HCT116 (cell line): ENCODE data around the gene GABPB2. TPM values are rescaled to one million over a fixed set of nuclear protein-coding genes. Genes with fewer than 3 reads are reported as not detected.
A peak's percentile ranks its signal among the peaks of the same experiment; 100 is the strongest.

Experiments used
- ATAC-seq: fragments of 200-7000 bp; cut with Tn5 transposase; 2 replicates; pipeline ENCODE4 v1.9.1; 2020; ENCODE audit warnings: mild to moderate bottlenecking, moderate library complexity
- BruUV-seq: library from RNA; stranded (reverse); fragments of 400-500 nt; replicated peaks from 2 replicates; lab custom pipeline; 2021; lab: Mats Ljungman, UMichigan
- CTCF ChIA-PET: fragments of 300-600 bp; sonication (Branson Sonifier 250); formaldehyde crosslinking; loops from one replicate; lab custom pipeline; 2021; ENCODE audit warnings: antibody characterized with exemption; lab: Charles Lee
- POLR2A ChIA-PET: fragments of 300-600, 350-600 bp; sonication (Branson Sonifier 250); formaldehyde crosslinking; loops from one replicate; lab custom pipeline; 2021; ENCODE audit warnings: antibody characterized with exemption; lab: Charles Lee
- RAD21 ChIA-PET, 2 experiments: fragments of 300-600 bp; sonication (Branson Sonifier 250); formaldehyde crosslinking; loops; one replicate each; lab custom pipeline; 2023; ENCODE audit warnings: low total read pairs in 2 of 2; ENCODE audit not compliant: uncharacterized antibody in 2 of 2, unreplicated experiment in 2 of 2, low non-redundant PET in 1 of 2; lab: Charles Lee
- DNase-seq: peaks from one replicate; pipeline ENCODE4 v3.0.0-alpha.2; 2010; ENCODE audit warnings: low read depth, low spot score
- H2AFZ ChIP-seq: fragments of 200-600 bp; shearing (Covaris generic), sonication (generic); 2 replicates; pipeline ENCODE4 v1.6.1; 2017; ENCODE audit warnings: low read depth, mixed run types, mixed read lengths, antibody characterized with exemption, low read length; ENCODE audit not compliant: poor library complexity, severe bottlenecking
- H3K27ac ChIP-seq: 2 replicates; pipeline ENCODE4 v1.5.1; 2012; ENCODE audit warnings: low read depth, low read length
- H3K27me3 ChIP-seq: fragments of 200-600 bp; sonication (generic); 2 replicates; pipeline ENCODE4 v1.6.1; 2016; ENCODE audit warnings: mixed run types, low read length, mixed read lengths; ENCODE audit not compliant: insufficient read depth
- H3K36me3 ChIP-seq, 2 experiments: fragments of 200-500 bp in 1 of 2; fragments of 200-600 bp in 1 of 2; sonication (Bioruptor generic) in 1 of 2; sonication (generic) in 1 of 2; 2 replicates each; pipeline versions ENCODE4 v1.5.1 to v1.6.1; 2014 to 2016; ENCODE audit warnings: low read length in 2 of 2, inconsistent platforms in 1 of 2, mixed read lengths in 1 of 2, mixed run types in 1 of 2; ENCODE audit not compliant: insufficient read depth in 2 of 2, control insufficient read depth in 1 of 2
- H3K4me1 ChIP-seq, 2 experiments: fragments of 200-600 bp in 1 of 2; sonication (generic) in 1 of 2; 2 replicates each; pipeline versions ENCODE4 v1.5.1 to v1.6.1; 2012 to 2017; ENCODE audit warnings: low read length in 2 of 2, inconsistent platforms in 1 of 2, mild to moderate bottlenecking in 1 of 2, mixed read lengths in 1 of 2, mixed run types in 1 of 2, moderate library complexity in 1 of 2; ENCODE audit not compliant: insufficient read depth in 2 of 2, control insufficient read depth in 1 of 2
- H3K4me2 ChIP-seq: fragments of 200-600 bp; sonication (generic); 2 replicates; pipeline ENCODE4 v1.6.1; 2017; ENCODE audit warnings: mixed run types, low read length, mixed read lengths
- H3K4me3 ChIP-seq, 2 experiments: fragments of 200-600 bp in 1 of 2; sonication (generic) in 1 of 2; replicated peaks in 1 of 2; 2 replicates each; pipeline ENCODE4 v1.5.1; 2011 to 2016; ENCODE audit warnings: low read length in 2 of 2, control low read depth in 1 of 2, low read depth in 1 of 2, mild to moderate bottlenecking in 1 of 2, mixed read lengths in 1 of 2, mixed run types in 1 of 2
- H3K79me2 ChIP-seq: fragments of 200-600 bp; sonication (generic); 2 replicates; pipeline ENCODE4 v1.6.1; 2017; ENCODE audit warnings: mild to moderate bottlenecking, mixed run types, low read length, moderate library complexity, mixed read lengths; ENCODE audit not compliant: insufficient read depth
- H3K9ac ChIP-seq: fragments of 200-600 bp; sonication (generic); 2 replicates; pipeline ENCODE4 v1.6.1; 2016; ENCODE audit warnings: low read length, mixed read lengths
- H3K9me2 ChIP-seq: fragments of 200-600 bp; sonication (generic), shearing (Covaris generic); 2 replicates; pipeline ENCODE4 v1.6.1; 2017; ENCODE audit warnings: mixed run types, mild to moderate bottlenecking, moderate library complexity; ENCODE audit not compliant: insufficient read depth
- H3K9me3 ChIP-seq, 2 experiments: fragments of 200-500 bp in 1 of 2; fragments of 200-600 bp in 1 of 2; sonication (Bioruptor generic) in 1 of 2; sonication (generic) in 1 of 2; 2 replicates each; pipeline ENCODE4 v1.6.1; 2014 to 2017; ENCODE audit warnings: low read length in 2 of 2, mixed read lengths in 2 of 2, inconsistent platforms in 1 of 2, low read depth in 1 of 2, mild to moderate bottlenecking in 1 of 2, mixed run types in 1 of 2, moderate library complexity in 1 of 2; ENCODE audit not compliant: control insufficient read depth in 1 of 2, insufficient read depth in 1 of 2
- H4K20me1 ChIP-seq: fragments of 200-600 bp; sonication (generic), shearing (Covaris generic); 2 replicates; pipeline ENCODE4 v1.6.1; 2017; ENCODE audit warnings: mixed run types, mild to moderate bottlenecking, moderate library complexity; ENCODE audit not compliant: insufficient read depth
- ATF3 ChIP-seq: IDR thresholded peaks from 2 replicates; pipeline ENCODE4 v1.6.1; 2012
- CTCF ChIP-seq, 3 experiments: fragments of 200-600 bp in 1 of 3; sonication (generic) in 1 of 3; IDR thresholded peaks in 2 of 3; conservative IDR thresholded peaks in 1 of 3; 2 replicates each; pipeline ENCODE4 v1.5.1; 2012 to 2017; ENCODE audit warnings: low read depth in 2 of 3, low read length in 2 of 3, antibody characterized with exemption in 1 of 3, borderline replicate concordance in 1 of 3, control low read depth in 1 of 3, mild to moderate bottlenecking in 1 of 3, mixed read lengths in 1 of 3, mixed run types in 1 of 3, moderate library complexity in 1 of 3; ENCODE audit not compliant: insufficient read depth in 1 of 3
- EGR1 ChIP-seq: IDR thresholded peaks from 2 replicates; pipeline ENCODE4 v1.6.1; 2012; ENCODE audit warnings: low read depth
- ELF1 ChIP-seq: IDR thresholded peaks from 2 replicates; pipeline ENCODE4 v1.6.1; 2012; ENCODE audit warnings: low read depth, borderline replicate concordance
- MAX ChIP-seq: IDR thresholded peaks from 2 replicates; pipeline ENCODE4 v1.6.1; 2012
- RAD21 ChIP-seq: IDR thresholded peaks from 2 replicates; pipeline ENCODE4 v1.6.1; 2012; ENCODE audit warnings: low read depth, mild to moderate bottlenecking
- SP1 ChIP-seq: IDR thresholded peaks from 2 replicates; pipeline ENCODE4 v1.6.1; 2012; ENCODE audit warnings: low read depth
- SRF ChIP-seq: IDR thresholded peaks from 2 replicates; pipeline ENCODE4 v1.6.1; 2012; ENCODE audit warnings: low read depth
- ZBTB33 ChIP-seq: IDR thresholded peaks from 2 replicates; pipeline ENCODE4 v1.6.1; 2011; ENCODE audit warnings: mild to moderate bottlenecking, low read length, moderate library complexity; ENCODE audit not compliant: insufficient replicate concordance; ENCODE audit errors: extremely low read depth
- intact Hi-C: fragments of 100-400 bp; cut with micrococcal nuclease; formaldehyde crosslinking; loops from 2 replicates; pipeline ENCODE4 v1.10.0; 2022
- total RNA-seq: library from RNA; stranded (reverse); gene quantifications from one replicate; pipeline ENCODE4 v1.2.1, GENCODE V29; 2021; ENCODE audit not compliant: unreplicated experiment

Gene GABPB2
- total RNA-seq, 1 experiment from 2014 or later: 7.7 TPM

- Histone ChIP-seq H4K20me1 (no peaks in the 10 kb centered on the region), H3K9ac (no peak within 1 kb of the TSS), H3K79me2 (no peaks in the 10 kb centered on the region), H3K27me3 (no peaks in the 10 kb centered on the region), H3K4me2 (peak within 1 kb of the TSS; percentile 25; the same call in 1 of the 2 replicates), H3K9me3 (no peaks in the 10 kb centered on the region), H3K4me3 (no peak within 1 kb of the TSS), H3K27ac (no peak within 1 kb of the TSS), H2AFZ (no peak within 1 kb of the TSS), H3K4me1 (peaks cover 5% of the 10 kb centered on the region in 2 experiments; a peak in 3 of 4 replicates), H3K36me3 (peaks cover 5 to 11% of the 10 kb centered on the region in 2 experiments; a peak in 3 of 4 replicates), H3K9me2 (no peaks in the 10 kb centered on the region)
- CTCF ChIA-PET: no interaction called here
- POLR2A ChIA-PET: no interaction called here
- intact Hi-C loops: no loop called here
- ATAC-seq: peak; percentile 57; the same call in 1 of the 2 replicates
- TF ChIP-seq ATF3 (no peak), RAD21 (no peak), ELF1 (no peak), MAX (no peak), EGR1 (peak; percentile 34; the same call in 1 of the 2 replicates)
- no TSS peak for BruUV-seq
- RAD21 ChIA-PET: no interaction called here
- no peak for DNase-seq
These were observed 34.2 kb upstream of the GABPB2 start, which contains the start of gene BNIPL for GRCh38 chr1:151036356-151036755. Gene BNIPL (plus strand): TSS chr1:151036586. CDS start chr1:151036726, 140 bp downstream.

- Histone ChIP-seq H3K4me1 (peaks cover 5% of the 10 kb centered on the region in 2 experiments; a peak in 3 of 4 replicates), H3K27me3 (no peaks in the 10 kb centered on the region), H3K36me3 (peaks cover 5 to 11% of the 10 kb centered on the region in 2 experiments; a peak in 3 of 4 replicates), H3K4me2 (no peak overlapping the region), H3K27ac (no peak overlapping the region), H2AFZ (no peak overlapping the region), H3K9ac (no peak overlapping the region), H3K79me2 (no peaks in the 10 kb centered on the region), H3K4me3 (no peak overlapping the region), H3K9me2 (no peaks in the 10 kb centered on the region), H4K20me1 (no peaks in the 10 kb centered on the region), H3K9me3 (no peaks in the 10 kb centered on the region)
- no peak for TF ChIP-seq MAX
- no peak for TF ChIP-seq SP1
- TF ChIP-seq CTCF (IDR thresholded peaks at IDR 0.05 in 2 of 3, conservative IDR thresholded peaks at IDR 0.05 in 1 of 3; ENCODE audit: borderline replicate concordance in 1 of 3, insufficient read depth in 1 of 3, low read depth in 2 of 3, low read length in 2 of 3): no peak
- no peak for TF ChIP-seq ZBTB33
- TF ChIP-seq SRF: no peak
- CTCF ChIA-PET: no interaction called here
- no TSS peak for BruUV-seq
- ATAC-seq (no peak), DNase-seq (no peak)
- RAD21 ChIA-PET: no interaction called here
- intact Hi-C loops: no loop called here
- POLR2A ChIA-PET: no interaction called here
These were observed 33.5 kb upstream of the GABPB2 start for GRCh38 chr1:151037032-151037431.
